Activated CD4-positive, CD25-positive, alpha-beta regulatory T cell treated with anti-CD3 and anti-CD28 coated beads, Interleukin-2, amount 50 U/mL, for 72 hours (primary cell): ENCODE data around the gene BMP6.
"Not testable (repeated sequence)": the region's sequence is repeated elsewhere in the genome, so short reads cannot be mapped to it uniquely, and the experiment has no call there.

Experiments used
- DNase-seq: peaks from one replicate; pipeline ENCODE4 v3.0.0; 2021

BMP6 gene

GRCh38 chr6:7797386-7797785 is 71.5 kb downstream of the BMP6 start:
- no peak for DNase-seq

DNA sequence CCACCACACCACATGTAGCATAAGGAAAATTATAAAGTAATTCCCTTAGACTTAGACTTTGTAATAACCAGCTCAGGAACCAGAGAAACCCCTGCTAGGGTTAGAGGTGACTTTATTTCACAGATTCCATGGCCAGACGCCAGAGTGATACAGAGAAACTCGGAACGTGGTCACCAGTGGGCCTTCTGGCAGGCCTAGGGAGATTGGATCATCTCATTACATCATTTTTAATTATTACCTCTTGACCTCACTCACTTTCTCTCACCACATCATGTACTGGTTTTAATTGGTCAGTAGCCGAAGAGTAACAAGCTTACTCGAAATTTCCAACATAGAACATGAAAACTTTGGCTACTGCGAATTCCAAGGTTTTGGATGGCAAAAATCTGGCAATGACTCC is 72.9 kb downstream of the BMP6 start:
- DNase-seq: no peak

DNA sequence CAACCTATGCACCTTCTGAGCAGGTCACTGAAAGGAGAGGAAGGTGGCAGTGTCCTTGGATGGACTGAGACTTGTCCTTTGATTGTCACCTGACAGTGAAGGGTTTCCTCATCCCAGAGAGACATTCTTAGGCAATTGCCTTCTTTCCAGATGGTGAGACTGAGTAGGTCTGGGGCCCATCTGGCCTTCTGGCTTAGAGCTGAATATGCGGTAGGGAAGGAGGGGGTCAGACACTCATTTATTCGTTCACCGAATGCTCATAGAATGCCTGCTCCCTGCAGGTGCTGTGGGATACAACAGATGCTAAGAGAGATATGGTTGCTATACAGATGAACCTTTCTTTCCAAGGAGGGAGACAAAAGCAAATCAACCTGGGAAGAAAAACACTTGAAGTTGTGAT is 76.8 kb downstream of the BMP6 start:
- no peak for DNase-seq

GRCh38 chr6:7803214-7803613 is 77.3 kb downstream of the BMP6 start:
- no peak for DNase-seq

- DNase-seq: no peak
Measured at GRCh38 chr6:7805078-7805849, 79.4 kb downstream of the BMP6 start.

- DNase-seq: no peak
Measured at GRCh38 chr6:7805850-7806214, 79.9 kb downstream of the BMP6 start.

DNA sequence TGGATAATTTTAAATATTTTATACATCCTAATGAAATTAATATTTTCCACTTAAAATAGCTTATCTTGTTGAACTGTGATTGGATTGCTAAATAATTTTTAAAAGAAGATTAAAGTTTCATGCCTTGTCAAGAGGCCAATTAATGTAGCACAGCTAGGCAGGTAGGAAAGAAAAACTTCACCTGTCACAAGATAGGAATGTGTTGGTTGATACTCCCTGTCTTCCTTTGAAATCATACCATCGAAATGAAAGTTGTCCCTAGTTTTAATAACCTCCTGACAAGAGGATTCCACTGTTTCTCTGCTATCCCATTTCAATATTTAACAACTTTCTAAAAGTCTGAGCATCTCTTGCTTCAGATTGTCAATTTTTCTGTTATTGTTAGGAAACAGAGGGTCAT is 80.8 kb downstream of the BMP6 start:
- DNase-seq: no peak

GRCh38 chr6:7809346-7809745 is 83.4 kb downstream of the BMP6 start:
- no peak for DNase-seq

DNA sequence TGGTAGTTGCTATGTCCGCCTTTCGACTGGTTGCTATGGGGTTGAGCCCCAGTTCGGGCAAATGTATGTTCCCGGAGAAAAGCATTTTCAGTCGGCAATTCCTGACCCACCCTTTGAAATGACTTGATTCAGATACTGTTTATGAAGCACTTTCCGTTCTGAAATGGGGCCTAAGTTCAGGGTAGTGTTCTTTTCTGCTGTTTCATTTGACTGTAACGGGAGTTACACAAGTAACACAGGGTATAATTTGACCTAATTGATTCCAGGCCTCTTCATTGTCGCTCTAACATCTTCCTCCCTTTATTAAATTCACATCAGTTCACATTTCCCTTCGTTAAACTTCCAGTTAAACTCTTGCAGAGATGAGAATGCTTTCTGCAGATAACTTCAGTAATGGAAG is 85.5 kb downstream of the BMP6 start:
- no peak for DNase-seq

- no peak for DNase-seq
Measured at GRCh38 chr6:7812623-7813022, 86.7 kb downstream of the BMP6 start.

DNA sequence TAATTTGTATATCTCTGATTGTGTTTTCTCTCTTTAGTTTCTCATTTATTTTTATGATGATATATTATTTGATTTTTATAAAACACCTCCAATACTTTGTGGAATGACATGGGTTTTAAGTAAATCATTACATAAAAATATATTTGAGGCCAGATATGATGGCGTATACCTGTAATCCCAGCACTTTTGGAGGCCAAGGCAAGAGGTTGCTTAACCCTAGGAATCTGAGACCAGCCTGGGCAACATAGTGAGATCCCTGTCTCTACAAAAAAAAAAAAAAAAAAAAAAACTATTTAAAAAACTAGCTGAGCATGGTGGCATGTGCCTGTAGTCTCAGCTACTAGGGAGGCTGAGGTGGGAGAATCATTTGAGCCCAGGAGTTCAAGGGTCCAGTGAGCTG is 87.3 kb downstream of the BMP6 start:
- DNase-seq: no peak

DNA sequence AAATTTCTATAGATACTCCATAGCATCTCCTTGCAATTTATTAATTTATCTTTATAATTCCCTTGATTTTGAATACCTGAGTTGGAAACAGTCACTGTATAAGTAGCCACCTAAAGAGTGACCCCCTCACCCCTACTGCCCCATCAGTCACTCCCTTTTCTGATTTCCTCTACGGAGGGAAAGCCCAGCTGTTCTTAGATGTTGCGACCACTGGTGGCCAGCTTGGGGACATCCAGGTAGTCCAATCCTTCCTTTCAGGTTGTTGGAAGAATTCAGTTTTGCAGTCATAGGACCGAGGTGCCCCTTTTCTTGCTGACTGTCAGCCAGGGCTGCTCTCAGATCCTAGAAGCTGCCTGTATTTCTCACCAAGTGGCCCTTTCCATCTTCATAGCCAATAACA is 87.8 kb downstream of the BMP6 start:
- DNase-seq: no peak

DNA sequence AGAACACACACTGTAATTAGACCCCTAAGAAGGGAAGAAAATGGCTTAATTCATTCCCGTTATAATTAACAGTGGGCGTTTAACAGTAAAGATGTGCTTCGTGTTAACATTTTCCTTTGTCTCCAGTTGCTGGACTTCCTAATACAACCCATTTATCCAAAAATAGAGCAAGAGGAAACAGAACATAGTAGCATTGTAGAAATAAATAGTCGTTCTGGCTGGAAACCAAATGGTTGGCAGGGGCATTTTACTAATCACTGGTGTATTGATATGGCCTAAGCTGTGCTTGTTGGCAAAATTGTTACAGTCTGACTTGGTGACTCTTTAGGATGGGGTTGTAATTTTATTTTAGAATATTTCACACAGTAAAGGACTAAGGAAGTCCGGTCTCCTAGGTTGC is 89.8 kb downstream of the BMP6 start:
- DNase-seq: no peak

DNA sequence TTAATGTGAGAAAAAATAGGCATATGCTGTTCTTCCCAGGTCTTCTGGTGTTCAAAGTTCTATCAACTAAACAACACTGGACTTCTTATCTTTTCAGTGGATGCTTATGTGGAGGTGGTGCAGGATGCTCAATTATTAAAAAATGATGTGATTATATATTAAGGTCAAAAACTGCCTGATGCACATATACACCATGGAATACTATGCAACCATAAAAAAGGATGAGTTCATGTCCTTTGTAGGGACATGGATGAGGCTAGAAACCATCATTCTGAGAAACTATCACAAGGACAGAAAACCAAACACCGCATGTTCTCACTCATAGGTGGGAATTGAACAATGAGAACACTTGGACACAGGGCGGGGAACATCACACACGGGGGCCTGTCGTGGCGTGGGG is 91.3 kb downstream of the BMP6 start:
- DNase-seq: not testable (repeated sequence)

DNA sequence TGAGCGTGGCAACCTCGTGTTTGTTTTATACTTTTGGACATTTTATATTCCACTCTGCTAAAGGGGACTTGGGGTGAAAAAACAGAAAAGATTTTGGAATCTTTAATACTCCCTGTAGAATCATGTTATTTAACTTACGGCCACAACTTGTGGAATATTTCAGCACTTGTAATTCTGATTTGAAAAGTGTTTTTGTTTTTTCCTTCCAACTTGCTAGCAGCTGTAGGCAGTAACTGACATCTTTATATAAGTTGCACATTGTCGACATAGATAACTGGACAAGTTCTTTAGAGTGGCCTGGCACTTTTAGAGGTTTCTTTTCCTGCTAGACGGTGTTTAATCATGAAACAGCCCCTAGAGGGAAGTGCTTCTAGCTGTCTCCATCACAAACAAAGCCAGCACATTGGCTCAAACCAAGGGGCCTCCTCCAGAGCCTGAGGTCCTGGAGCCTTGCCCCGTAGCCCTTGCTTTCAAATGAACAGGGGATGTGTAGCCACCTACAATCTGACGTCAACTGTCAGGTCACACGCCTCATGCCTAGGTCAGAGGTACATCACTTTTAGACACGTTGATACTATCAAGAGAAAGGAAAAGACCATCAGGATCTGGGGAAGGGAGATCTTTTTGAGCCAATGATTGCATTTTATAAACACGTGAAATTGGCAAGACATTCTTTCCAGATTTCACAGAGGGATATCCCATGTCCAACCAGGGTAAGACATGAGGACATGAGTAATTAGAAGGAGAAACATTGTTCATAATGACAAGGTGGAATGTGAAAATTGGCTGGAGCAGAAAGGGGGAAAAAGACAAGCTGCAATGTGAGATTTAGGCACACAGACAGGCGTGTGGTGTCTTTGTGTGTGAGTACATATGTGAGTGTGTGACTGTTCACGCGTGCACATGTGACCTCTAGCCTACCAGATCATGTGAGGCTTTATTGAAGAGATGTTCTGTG is 92.6 kb downstream of the BMP6 start:
- DNase-seq: no peak

GRCh38 chr6:7819431-7820015 is 93.6 kb downstream of the BMP6 start:
- no peak for DNase-seq

- no peak for DNase-seq
Measured at GRCh38 chr6:7820288-7820835, 94.5 kb downstream of the BMP6 start.

GRCh38 chr6:7821426-7821825 is 95.5 kb downstream of the BMP6 start:
- no peak for DNase-seq

- DNase-seq: no peak
Measured at GRCh38 chr6:7823552-7823951, 97.7 kb downstream of the BMP6 start.

DNA sequence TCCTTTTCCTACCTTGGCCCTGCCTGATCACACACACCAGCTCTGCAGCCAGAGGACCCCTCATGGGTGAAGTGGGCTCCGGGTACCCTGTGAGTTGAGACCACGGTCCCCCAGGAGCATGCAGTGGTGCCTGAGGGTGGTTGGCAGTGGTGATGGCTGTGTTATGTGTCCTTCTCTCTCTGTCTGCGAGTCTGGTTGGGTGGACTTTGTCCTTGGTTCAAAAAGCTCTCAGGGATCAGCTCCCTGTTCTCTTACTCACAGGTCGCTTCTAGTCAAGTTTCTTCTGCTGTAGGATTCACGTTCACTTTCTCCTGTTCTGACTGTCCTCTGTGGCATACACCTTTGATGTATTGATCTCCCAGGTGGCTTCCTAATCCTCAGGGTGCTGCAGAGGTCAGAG is 100.1 kb downstream of the BMP6 start:
- no peak for DNase-seq

- no peak for DNase-seq
Measured at GRCh38 chr6:7827142-7827541, 101.2 kb downstream of the BMP6 start.

DNA sequence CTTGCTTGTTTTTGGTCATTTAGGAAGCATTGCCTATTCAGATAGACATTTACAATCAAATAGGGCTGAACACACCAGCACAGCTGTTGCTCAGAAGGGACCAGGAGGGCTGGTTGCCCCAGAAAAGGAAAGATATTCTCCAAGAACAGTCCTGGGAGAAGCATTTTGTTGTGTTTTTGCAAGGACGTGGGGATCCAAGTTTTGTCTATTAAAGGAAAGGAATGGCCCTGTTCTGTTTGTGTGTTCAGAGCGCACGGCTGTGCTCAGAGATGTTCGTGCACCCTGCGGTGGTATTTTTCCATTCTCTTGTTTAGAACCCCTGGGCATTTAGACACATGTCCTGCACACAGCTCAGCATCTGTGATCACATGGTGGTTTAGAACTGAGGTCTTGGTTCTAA is 102.2 kb downstream of the BMP6 start:
- DNase-seq: no peak

- no peak for DNase-seq
Measured at GRCh38 chr6:7832904-7833750, 107.2 kb downstream of the BMP6 start.
